Stimulated activated memory B cell treated with anti-CD40 and anti-IgM and Interleukin-4, amounts not matched to agents 10 μg/mL and 1 μg/mL and 100 μg/mL, for 72 hours (primary cell): ENCODE measurements around the gene IL20RA.

Experiments used
- ATAC-seq: fragments of 150-1000 bp; cut with Tn5 transposase; 2 replicates; pipeline ENCODE4 v1.10.0; 2021
- H3K27ac Mint-ChIP-seq: one replicate; pipeline ENCODE4 v1.8.0; 2022; ENCODE audit warnings: mild to moderate bottlenecking, mixed read lengths
- H3K27me3 Mint-ChIP-seq: one replicate; pipeline ENCODE4 v1.8.0; 2022; ENCODE audit warnings: mixed read lengths
- H3K36me3 Mint-ChIP-seq: one replicate; pipeline ENCODE4 v1.8.0; 2022; ENCODE audit warnings: mixed read lengths
- H3K4me1 Mint-ChIP-seq: one replicate; pipeline ENCODE4 v1.8.0; 2022; ENCODE audit warnings: mixed read lengths
- H3K4me3 Mint-ChIP-seq: one replicate; pipeline ENCODE4 v1.8.0; 2022; ENCODE audit warnings: mild to moderate bottlenecking, moderate library complexity, mixed read lengths
- H3K9me3 Mint-ChIP-seq: one replicate; pipeline ENCODE4 v1.8.0; 2022; ENCODE audit warnings: mixed read lengths

IL20RA gene

GRCh38 chr6:137025786-137026730, 18.7 kb downstream of the IL20RA start:
- no peaks in the 10 kb centered on the region for H3K4me1 Mint-ChIP-seq
- H3K27me3 Mint-ChIP-seq = peaks cover 36% of the 10 kb centered on the region
- no peak overlapping the region for H3K27ac Mint-ChIP-seq
- no peaks in the 10 kb centered on the region for H3K36me3 Mint-ChIP-seq
- H3K4me3 Mint-ChIP-seq = no peak overlapping the region
- ATAC-seq = peak; percentile 43
- no peaks in the 10 kb centered on the region for H3K9me3 Mint-ChIP-seq

GRCh38 chr6:137024237-137024990, 20.4 kb downstream of the IL20RA start:
- Mint-ChIP-seq H3K27ac (no peak overlapping the region), H3K36me3 (no peaks in the 10 kb centered on the region), H3K27me3 (peaks cover 22% of the 10 kb centered on the region), H3K4me3 (no peak overlapping the region), H3K9me3 (peaks cover 5% of the 10 kb centered on the region), H3K4me1 (no peaks in the 10 kb centered on the region)
- ATAC-seq = no peak

- peaks cover 5% of the 10 kb centered on the region for H3K9me3 Mint-ChIP-seq
- no peak for ATAC-seq
- no peak overlapping the region for H3K27ac Mint-ChIP-seq
- H3K36me3 Mint-ChIP-seq = no peaks in the 10 kb centered on the region
- no peaks in the 10 kb centered on the region for H3K4me1 Mint-ChIP-seq
- H3K27me3 Mint-ChIP-seq = peaks cover 30% of the 10 kb centered on the region
- no peak overlapping the region for H3K4me3 Mint-ChIP-seq
These were observed 24.0 kb downstream of the IL20RA start for GRCh38 chr6:137020776-137021175.

- peaks cover 5% of the 10 kb centered on the region for H3K9me3 Mint-ChIP-seq
- H3K4me3 Mint-ChIP-seq = no peak overlapping the region
- H3K4me1 Mint-ChIP-seq = no peaks in the 10 kb centered on the region
- H3K27ac Mint-ChIP-seq = no peak overlapping the region
- ATAC-seq = no peak
- H3K27me3 Mint-ChIP-seq = peaks cover 41% of the 10 kb centered on the region
- no peaks in the 10 kb centered on the region for H3K36me3 Mint-ChIP-seq
These were observed 25.1 kb downstream of the IL20RA start for GRCh38 chr6:137019476-137020272.

GRCh38 chr6:137017081-137017480, 27.7 kb downstream of the IL20RA start:
- no peaks in the 10 kb centered on the region for H3K4me1 Mint-ChIP-seq
- no peaks in the 10 kb centered on the region for H3K36me3 Mint-ChIP-seq
- H3K27me3 Mint-ChIP-seq = peaks cover 45% of the 10 kb centered on the region
- H3K4me3 Mint-ChIP-seq = no peak overlapping the region
- H3K27ac Mint-ChIP-seq = no peak overlapping the region
- no peak for ATAC-seq
- H3K9me3 Mint-ChIP-seq = peaks cover 5% of the 10 kb centered on the region

- Mint-ChIP-seq H3K4me1 (no peaks in the 10 kb centered on the region), H3K9me3 (peaks cover 5% of the 10 kb centered on the region), H3K36me3 (no peaks in the 10 kb centered on the region), H3K4me3 (no peak overlapping the region), H3K27me3 (peaks cover 51% of the 10 kb centered on the region), H3K27ac (no peak overlapping the region)
- ATAC-seq = no peak
These were observed 28.4 kb downstream of the IL20RA start for GRCh38 chr6:137016356-137016755.

- no peak overlapping the region for H3K27ac Mint-ChIP-seq
- no peaks in the 10 kb centered on the region for H3K36me3 Mint-ChIP-seq
- H3K27me3 Mint-ChIP-seq = peaks cover 51% of the 10 kb centered on the region
- peaks cover 5% of the 10 kb centered on the region for H3K9me3 Mint-ChIP-seq
- no peak for ATAC-seq
- no peak overlapping the region for H3K4me3 Mint-ChIP-seq
- H3K4me1 Mint-ChIP-seq = no peaks in the 10 kb centered on the region
These were observed 28.8 kb downstream of the IL20RA start for GRCh38 chr6:137015943-137016342.

- ATAC-seq = no peak
- Mint-ChIP-seq H3K9me3 (no peaks in the 10 kb centered on the region), H3K4me3 (no peak overlapping the region), H3K4me1 (no peaks in the 10 kb centered on the region), H3K27me3 (peaks cover 51% of the 10 kb centered on the region), H3K27ac (no peak overlapping the region), H3K36me3 (no peaks in the 10 kb centered on the region)
These were observed 30.8 kb downstream of the IL20RA start for GRCh38 chr6:137013738-137014602.

- Mint-ChIP-seq H3K27me3 (peaks cover 51% of the 10 kb centered on the region), H3K9me3 (no peaks in the 10 kb centered on the region), H3K4me3 (no peak overlapping the region), H3K27ac (no peak overlapping the region), H3K4me1 (no peaks in the 10 kb centered on the region), H3K36me3 (no peaks in the 10 kb centered on the region)
- ATAC-seq = no peak
These were observed 31.7 kb downstream of the IL20RA start for GRCh38 chr6:137013031-137013430.

- Mint-ChIP-seq H3K4me1 (no peaks in the 10 kb centered on the region), H3K27me3 (peaks cover 42% of the 10 kb centered on the region), H3K4me3 (no peak overlapping the region), H3K9me3 (no peaks in the 10 kb centered on the region), H3K36me3 (no peaks in the 10 kb centered on the region), H3K27ac (no peak overlapping the region)
- ATAC-seq = no peak
These were observed 33.4 kb downstream of the IL20RA start for GRCh38 chr6:137011406-137011805.

- Mint-ChIP-seq H3K27ac (no peak overlapping the region), H3K4me1 (no peaks in the 10 kb centered on the region), H3K36me3 (no peaks in the 10 kb centered on the region), H3K9me3 (no peaks in the 10 kb centered on the region), H3K4me3 (no peak overlapping the region), H3K27me3 (peaks cover 30% of the 10 kb centered on the region)
- no peak for ATAC-seq
These were observed 34.5 kb downstream of the IL20RA start for GRCh38 chr6:137010128-137010718.

GRCh38 chr6:137008204-137008603, 36.6 kb downstream of the IL20RA start:
- Mint-ChIP-seq H3K27ac (no peak overlapping the region), H3K4me1 (no peaks in the 10 kb centered on the region), H3K27me3 (peaks cover 18% of the 10 kb centered on the region), H3K4me3 (no peak overlapping the region), H3K9me3 (no peaks in the 10 kb centered on the region), H3K36me3 (no peaks in the 10 kb centered on the region)
- ATAC-seq = no peak

- H3K27me3 Mint-ChIP-seq = peaks cover 13% of the 10 kb centered on the region
- H3K4me1 Mint-ChIP-seq = no peaks in the 10 kb centered on the region
- H3K27ac Mint-ChIP-seq = no peak overlapping the region
- ATAC-seq = no peak
- no peaks in the 10 kb centered on the region for H3K9me3 Mint-ChIP-seq
- no peak overlapping the region for H3K4me3 Mint-ChIP-seq
- H3K36me3 Mint-ChIP-seq = no peaks in the 10 kb centered on the region
These were observed 38.7 kb downstream of the IL20RA start for GRCh38 chr6:137006056-137006455.

GRCh38 chr6:137005073-137005472, 39.7 kb downstream of the IL20RA start:
- Mint-ChIP-seq H3K27me3 (peaks cover 13% of the 10 kb centered on the region), H3K36me3 (no peaks in the 10 kb centered on the region), H3K4me3 (no peak overlapping the region), H3K4me1 (no peaks in the 10 kb centered on the region), H3K9me3 (no peaks in the 10 kb centered on the region), H3K27ac (no peak overlapping the region)
- ATAC-seq = no peak
